Fibroblast of mammary gland (primary cell): ENCODE results near the gene SEC31B.
A peak's percentile ranks its signal among the peaks of the same experiment; 100 is the strongest.

Experiments
- DNase-seq: peaks from one replicate; pipeline ENCODE4 v3.0.0-alpha.2; 2010; ENCODE audit warnings: low read depth
- H3K4me3 ChIP-seq: 2 replicates; pipeline ENCODE4 v1.5.1; 2011; ENCODE audit warnings: low read depth, mild to moderate bottlenecking, low read length, moderate library complexity; ENCODE audit not compliant: control insufficient read depth
- TF ChIP-seq, protein P1 (sequence below): conservative IDR thresholded peaks from 2 replicates; pipeline ENCODE4 v1.5.1; 2011; ENCODE audit warnings: low read depth, low read length, inconsistent platforms; ENCODE audit not compliant: control insufficient read depth, insufficient read depth

SEC31B gene

GRCh38 chr10:100522945-100523344 lies 3.3 kb upstream of the SEC31B start:
- DNase-seq: no peak
- TF ChIP-seq, protein P1, sequence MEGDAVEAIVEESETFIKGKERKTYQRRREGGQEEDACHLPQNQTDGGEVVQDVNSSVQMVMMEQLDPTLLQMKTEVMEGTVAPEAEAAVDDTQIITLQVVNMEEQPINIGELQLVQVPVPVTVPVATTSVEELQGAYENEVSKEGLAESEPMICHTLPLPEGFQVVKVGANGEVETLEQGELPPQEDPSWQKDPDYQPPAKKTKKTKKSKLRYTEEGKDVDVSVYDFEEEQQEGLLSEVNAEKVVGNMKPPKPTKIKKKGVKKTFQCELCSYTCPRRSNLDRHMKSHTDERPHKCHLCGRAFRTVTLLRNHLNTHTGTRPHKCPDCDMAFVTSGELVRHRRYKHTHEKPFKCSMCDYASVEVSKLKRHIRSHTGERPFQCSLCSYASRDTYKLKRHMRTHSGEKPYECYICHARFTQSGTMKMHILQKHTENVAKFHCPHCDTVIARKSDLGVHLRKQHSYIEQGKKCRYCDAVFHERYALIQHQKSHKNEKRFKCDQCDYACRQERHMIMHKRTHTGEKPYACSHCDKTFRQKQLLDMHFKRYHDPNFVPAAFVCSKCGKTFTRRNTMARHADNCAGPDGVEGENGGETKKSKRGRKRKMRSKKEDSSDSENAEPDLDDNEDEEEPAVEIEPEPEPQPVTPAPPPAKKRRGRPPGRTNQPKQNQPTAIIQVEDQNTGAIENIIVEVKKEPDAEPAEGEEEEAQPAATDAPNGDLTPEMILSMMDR: no peak
- no peak overlapping the region for H3K4me3 ChIP-seq

DNA sequence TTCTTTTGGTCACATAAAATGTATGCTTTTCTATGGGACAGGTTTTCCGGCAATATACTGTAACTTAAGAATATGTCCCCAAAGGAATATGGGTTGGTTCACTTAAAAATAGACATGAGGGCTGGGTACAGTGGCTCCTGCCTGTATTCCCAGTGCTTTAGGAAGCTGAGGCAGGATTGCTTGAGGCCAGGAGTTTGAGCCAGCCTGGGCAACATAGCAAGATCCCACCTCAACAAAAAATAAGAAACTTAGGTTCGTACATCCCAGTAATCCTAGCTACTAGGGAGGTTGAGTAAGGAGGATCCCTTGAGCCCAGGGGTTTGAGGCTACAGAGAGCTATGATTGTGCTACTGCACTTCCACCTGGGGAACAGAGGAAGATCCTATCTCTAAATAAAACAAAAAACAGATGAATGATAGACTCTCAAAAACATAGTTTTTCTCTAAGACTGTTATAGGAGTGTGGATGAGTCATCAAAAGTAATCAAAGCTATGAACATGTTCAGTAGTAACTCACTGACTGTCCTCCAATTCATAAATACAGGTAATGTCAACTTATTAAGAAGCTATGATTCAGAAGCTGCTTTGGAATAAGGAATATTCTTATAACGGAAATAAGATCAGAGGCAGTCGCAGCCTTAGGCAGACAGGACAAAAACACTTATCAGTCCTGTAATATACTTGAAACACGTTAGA lies 2.6 kb upstream of the SEC31B start:
- TF ChIP-seq, protein P1: no peak
- H3K4me3 ChIP-seq: no peak overlapping the region
- no peak for DNase-seq

DNA sequence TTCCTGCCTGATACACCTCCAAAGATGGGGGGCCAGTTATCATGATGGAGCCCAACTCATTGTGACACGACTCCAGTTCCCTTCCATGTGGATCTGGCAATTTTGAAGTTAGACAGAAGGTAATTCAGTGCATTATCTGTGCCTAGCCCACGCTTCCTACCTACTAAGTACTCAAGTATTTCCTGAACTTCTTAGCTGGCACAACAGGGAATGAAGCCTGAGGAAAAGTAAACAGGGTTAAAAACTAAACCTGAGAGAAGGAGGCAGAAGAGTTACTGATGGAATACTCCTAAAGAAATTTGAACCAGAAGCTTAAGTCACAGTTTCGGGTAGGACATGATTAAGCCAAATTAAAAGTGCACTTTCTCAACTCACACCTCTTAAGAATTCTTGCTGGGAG lies 1.1 kb upstream of the SEC31B start:
- TF ChIP-seq, protein P1: no peak
- no peak overlapping the region for H3K4me3 ChIP-seq
- no peak for DNase-seq

DNA sequence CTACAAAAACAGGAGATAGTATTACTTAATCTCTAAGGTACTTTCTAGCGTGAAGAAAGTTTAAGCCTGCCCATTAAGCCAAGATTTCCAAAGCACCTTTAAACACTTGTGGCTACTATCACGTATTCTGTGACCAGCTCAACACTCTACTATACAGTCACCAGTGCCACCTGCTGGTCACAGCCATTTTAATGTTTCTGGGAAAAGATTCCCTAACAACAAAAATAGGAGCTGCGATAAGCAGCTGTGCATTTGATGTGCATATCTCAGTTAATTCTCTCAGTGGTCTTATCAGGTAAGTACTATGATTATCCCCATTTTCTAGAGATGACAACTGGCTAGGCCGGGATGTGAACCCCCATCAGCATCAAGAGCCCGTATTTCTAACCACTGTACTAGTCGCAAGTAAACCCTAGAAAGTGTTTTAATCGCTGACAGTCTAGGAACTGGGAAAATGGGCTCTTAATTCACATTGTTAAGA lies 860 bp downstream of the SEC31B start:
- H3K4me3 ChIP-seq: peak overlapping the region; percentile 39

DNA sequence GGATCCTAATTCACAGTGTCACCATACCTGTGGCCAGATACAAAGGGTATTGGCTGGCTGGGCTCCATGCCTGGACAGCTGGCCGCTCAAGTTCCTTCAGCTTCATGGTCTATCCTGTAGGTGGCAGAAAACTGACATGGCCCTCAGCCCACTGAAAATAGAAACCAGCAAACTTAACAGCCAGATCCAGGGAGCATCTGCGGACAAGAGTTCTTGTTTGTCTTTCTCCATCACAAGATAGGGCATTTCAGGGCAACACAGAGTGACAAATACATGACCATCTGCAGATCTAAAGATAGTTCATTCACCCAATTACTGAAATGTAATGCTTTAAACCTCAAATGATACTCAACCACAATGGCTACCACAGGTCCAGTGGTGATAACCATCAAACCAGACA lies 2.8 kb downstream of the SEC31B start:
- DNase-seq: no peak
- TF ChIP-seq, protein P1: peak; percentile 13
- no peak overlapping the region for H3K4me3 ChIP-seq

More for the DNA sequence above, 860 bp downstream of the SEC31B start:
- TF ChIP-seq, protein P1: peak; percentile 69
- DNase-seq: peak; percentile 63

- TF ChIP-seq, protein P1: no peak
- H3K4me3 ChIP-seq: no peak overlapping the region
- DNase-seq: no peak
Measured at GRCh38 chr10:100515612-100516011, 4.0 kb downstream of the SEC31B start.
